C4-2B (cell line): ENCODE results near the gene ADARB2.

Source experiments
- H3K27ac ChIP-seq: fragments of 450-650 bp; 2 replicates; pipeline ENCODE4 v1.5.1; 2017
- CTCF ChIP-seq: fragments of 450-650 bp; conservative IDR thresholded peaks from 2 replicates; pipeline ENCODE4 v1.5.1; 2017; ENCODE audit warnings: mild to moderate bottlenecking
- ZFX ChIP-seq: fragments of 450-650 bp; IDR thresholded peaks from 2 replicates; pipeline ENCODE4 v1.6.1; 2017

ADARB2 gene

GRCh38 chr10:1558906-1559305, 178.4 kb downstream of the ADARB2 start:
- no peak overlapping the region for H3K27ac ChIP-seq
- TF ChIP-seq ZFX (no peak), CTCF (no peak)

GRCh38 chr10:1557081-1557480, 180.2 kb downstream of the ADARB2 start:
- TF ChIP-seq ZFX (no peak), CTCF (no peak)
- no peak overlapping the region for H3K27ac ChIP-seq

GRCh38 chr10:1556496-1556895, 180.8 kb downstream of the ADARB2 start:
- no peak for TF ChIP-seq CTCF
- no peak for TF ChIP-seq ZFX

GRCh38 chr10:1553951-1554350, 183.4 kb downstream of the ADARB2 start:
- TF ChIP-seq ZFX (no peak), CTCF (no peak)
- H3K27ac ChIP-seq = no peak overlapping the region

More at GRCh38 chr10:1556496-1556895, 180.8 kb downstream of the ADARB2 start:
- H3K27ac ChIP-seq = no peak overlapping the region

- no peak for TF ChIP-seq CTCF
- no peak for TF ChIP-seq ZFX
- no peak overlapping the region for H3K27ac ChIP-seq
These were observed 184.2 kb downstream of the ADARB2 start for GRCh38 chr10:1552881-1553670.

- TF ChIP-seq CTCF (no peak), ZFX (no peak)
- H3K27ac ChIP-seq = no peak overlapping the region
These were observed 184.9 kb downstream of the ADARB2 start for GRCh38 chr10:1552406-1552805.

GRCh38 chr10:1551636-1552338, 185.5 kb downstream of the ADARB2 start:
- TF ChIP-seq ZFX (no peak), CTCF (no peak)
- no peak overlapping the region for H3K27ac ChIP-seq
